GM12865 (cell line): ENCODE results near the gene PML.

Experiments
- DNase-seq: peaks from one replicate; pipeline ENCODE4 v3.0.0; 2010; ENCODE audit warnings: low read depth
- H3K4me3 ChIP-seq: 2 replicates; pipeline ENCODE4 v1.5.1; 2011; ENCODE audit warnings: mild to moderate bottlenecking, low read depth, low read length, control low read depth
- TF ChIP-seq, protein P1 (sequence below): IDR thresholded peaks from 2 replicates; pipeline ENCODE4 v1.5.1; 2011; ENCODE audit warnings: low read length, control low read depth, low read depth, inconsistent platforms; ENCODE audit not compliant: insufficient read depth; ENCODE audit errors: missing control alignments

PML gene

DNA sequence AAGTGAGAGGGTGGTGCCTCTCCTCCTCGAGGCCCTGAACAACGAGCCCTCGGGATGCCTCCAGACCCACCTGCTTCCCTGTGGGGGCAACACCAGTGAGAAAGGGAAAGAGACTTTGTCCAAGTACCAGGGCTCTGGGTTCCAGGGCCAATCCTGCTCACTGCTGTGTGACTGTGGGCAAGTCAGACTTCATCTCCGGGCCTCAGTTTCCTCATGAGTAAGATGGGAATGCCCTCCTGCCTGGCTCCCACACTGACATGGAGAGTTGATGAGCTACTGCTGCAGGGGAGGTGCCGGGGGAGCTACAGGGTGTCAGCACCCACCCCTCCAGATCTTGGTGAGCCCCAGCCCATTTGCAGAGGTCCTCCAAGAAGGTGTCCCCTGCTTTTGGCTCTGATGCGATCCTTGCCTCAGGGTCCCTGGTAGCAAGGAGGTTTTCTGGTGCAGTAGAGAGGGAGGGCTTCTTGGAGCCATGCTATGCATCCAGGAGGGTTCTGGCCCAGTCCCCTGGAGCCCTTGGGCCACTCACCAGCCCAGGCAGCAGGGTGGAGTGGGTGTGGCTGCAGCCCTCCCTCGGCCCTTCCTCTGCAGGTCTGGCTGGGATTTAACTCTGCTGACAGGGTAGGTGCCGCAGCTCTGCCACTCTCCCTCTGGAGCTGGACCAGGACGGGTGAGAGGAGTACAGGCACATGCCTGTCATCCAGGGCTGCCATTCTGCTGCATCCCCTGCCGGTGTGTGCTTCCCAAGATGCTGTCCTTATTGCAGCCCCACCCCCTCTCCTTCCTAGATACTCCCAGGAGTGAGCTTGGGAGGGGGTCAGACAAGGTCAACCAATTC is 41.4 kb upstream of the PML start:
- no peak for DNase-seq
- H3K4me3 ChIP-seq = no peak overlapping the region
- TF ChIP-seq, protein P1, sequence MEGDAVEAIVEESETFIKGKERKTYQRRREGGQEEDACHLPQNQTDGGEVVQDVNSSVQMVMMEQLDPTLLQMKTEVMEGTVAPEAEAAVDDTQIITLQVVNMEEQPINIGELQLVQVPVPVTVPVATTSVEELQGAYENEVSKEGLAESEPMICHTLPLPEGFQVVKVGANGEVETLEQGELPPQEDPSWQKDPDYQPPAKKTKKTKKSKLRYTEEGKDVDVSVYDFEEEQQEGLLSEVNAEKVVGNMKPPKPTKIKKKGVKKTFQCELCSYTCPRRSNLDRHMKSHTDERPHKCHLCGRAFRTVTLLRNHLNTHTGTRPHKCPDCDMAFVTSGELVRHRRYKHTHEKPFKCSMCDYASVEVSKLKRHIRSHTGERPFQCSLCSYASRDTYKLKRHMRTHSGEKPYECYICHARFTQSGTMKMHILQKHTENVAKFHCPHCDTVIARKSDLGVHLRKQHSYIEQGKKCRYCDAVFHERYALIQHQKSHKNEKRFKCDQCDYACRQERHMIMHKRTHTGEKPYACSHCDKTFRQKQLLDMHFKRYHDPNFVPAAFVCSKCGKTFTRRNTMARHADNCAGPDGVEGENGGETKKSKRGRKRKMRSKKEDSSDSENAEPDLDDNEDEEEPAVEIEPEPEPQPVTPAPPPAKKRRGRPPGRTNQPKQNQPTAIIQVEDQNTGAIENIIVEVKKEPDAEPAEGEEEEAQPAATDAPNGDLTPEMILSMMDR = no peak

DNA sequence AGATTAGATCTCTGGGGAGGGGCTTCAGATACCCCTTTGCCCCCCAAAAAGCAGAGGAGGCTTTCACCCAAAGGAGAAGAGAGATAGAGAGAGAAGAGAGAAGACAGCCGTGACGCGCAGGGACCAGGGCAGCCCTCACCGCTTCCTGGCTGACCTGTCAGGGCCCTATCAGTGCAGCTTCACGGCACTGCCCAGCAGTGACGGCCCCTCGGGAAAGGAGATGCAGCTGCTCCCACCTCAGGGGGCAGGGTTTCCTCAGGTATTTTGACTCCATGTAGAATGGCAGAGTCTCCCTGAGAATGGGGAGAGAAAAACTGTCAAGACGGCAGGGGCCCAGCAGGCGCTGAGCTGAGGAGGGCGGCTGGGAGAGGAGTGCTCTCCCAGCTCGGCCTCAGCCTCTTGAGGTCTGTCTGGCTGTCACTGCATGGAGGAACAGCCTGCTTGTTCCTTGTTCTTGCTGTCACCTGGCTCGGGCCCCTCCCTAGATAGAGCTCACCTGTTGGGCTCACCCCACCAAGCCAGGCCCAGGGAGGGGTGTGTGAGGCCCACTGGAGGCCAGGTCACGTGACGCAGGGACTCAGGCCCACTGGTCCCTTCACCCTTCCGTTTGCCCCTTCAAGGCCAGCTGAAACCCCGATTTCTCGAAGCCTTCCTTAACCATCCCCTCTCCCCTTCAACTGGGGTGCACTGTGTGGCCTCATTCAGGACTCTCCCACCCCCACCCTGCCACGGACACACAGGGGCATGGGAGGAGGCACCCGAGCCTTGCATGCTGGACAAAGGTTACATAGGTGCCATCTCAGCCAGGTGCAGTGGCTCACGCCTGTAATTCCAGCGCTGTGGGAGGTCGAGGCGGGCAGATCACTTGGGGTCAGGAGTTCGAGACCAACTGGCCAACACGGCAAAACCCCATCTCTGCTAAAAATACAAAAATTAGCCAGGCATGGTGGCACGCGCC is 40.0 kb upstream of the PML start:
- no peak for DNase-seq
- TF ChIP-seq, protein P1 = no peak
- no peak overlapping the region for H3K4me3 ChIP-seq

DNA sequence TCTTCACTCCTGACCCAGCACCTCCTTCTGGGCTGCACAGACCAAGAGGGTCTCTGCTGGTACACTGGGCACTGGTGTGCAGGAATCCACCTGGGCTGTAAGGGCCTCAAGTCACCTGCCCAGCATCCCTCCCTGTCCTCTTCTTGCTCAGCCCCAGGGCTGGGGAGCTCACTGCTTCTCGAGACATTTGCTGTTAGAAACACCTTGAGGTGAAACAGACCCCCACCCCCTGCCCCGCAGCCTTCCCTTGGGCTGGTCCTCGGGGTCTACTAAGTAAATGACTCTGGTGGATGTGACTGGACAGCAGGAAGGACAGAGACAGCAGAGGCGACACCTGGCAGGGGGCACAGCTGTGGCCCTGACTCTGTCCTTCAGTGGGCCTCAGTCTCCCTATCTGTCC is 39.2 kb upstream of the PML start:
- no peak overlapping the region for H3K4me3 ChIP-seq
- TF ChIP-seq, protein P1 = no peak
- DNase-seq = no peak

DNA sequence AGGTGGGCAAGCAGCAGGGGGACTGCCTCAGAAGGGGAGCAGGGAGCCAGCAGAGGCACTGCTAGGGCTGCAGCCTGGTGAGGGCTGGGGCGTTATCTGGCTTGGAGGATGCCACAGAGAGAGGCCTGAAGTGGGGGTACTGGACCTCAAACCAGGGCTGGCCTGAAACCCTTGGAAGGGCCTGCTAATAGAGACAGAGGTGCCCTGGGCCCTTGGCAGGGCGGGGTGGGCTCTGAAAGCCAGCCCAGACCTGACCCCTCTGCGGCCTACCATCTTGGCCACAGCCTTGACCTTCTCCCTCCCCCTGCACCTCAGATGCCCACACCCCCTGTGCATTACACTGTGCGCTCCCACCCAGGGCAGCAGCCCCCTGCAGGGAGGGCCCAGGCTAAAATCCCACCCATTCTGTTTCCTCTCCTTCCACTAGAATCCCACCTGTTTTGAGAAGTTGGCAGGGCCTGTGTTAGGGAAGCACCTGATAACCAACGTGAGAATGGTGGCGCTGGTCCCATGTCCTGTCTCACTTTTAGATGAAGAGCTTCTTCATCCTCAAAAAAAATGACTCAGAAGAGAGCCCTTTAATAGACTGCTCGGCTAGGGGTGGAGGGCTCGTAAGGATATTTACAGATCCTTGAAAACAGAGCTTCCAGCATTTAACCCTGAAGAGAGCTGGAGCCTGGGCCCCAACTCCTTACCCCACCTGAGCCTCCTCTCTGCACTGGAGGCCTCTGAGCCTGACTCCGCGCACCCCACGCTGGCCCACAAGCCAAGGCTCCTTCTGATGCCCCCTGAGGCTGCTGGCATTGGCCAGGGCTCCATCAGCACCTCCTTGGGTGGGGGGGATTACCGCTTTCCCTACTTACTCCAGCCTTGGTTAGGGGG is 38.4 kb upstream of the PML start:
- TF ChIP-seq, protein P1 = no peak
- no peak for DNase-seq
- H3K4me3 ChIP-seq = no peak overlapping the region

DNA sequence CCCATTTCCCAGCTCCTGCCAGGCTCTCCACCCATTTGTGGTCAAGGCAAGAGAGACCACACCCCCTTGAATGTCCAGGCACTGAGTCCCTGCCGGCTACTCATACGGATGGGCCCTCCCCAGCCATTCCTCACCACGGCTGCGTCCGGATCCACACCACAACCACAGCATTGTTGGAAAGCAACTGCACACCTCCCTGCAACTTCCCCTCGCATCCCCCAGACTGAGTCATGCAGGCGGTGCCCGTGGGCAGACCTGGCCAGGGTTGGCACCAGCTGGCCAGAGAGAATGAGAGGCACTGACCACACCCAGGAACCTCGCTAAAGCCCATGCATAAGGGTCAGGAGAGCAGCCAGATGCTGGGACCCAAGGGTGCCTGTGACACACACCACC is 37.8 kb upstream of the PML start:
- no peak overlapping the region for H3K4me3 ChIP-seq
- TF ChIP-seq, protein P1 = no peak
- DNase-seq = no peak

DNA sequence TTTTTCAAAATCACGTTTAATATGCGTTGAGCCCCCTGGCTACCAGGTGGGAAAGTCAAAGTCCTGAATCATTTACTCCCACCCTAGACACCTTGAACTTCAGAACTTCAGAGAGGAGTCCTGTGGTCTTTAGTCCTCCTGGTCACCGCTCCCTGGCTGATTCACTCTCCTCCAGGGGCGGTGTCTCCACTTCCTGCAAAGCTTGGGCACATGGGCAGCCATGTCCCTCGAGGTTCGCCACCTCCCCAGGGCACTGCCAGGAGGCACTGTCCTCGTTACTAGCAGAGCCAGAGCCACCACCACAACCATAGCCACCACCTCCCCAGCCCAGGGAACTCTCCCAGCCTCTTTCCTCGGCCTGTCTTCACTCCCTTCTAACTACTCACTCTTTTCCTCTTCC is 37.2 kb upstream of the PML start:
- TF ChIP-seq, protein P1 = no peak
- no peak overlapping the region for H3K4me3 ChIP-seq
- no peak for DNase-seq
